Panc1 (cell line): Measurements from ENCODE around the gene RICTOR. TPM values are rescaled to one million over a fixed set of nuclear protein-coding genes. Genes with fewer than 3 reads are reported as not detected.

Experiments
- ATAC-seq: fragments of 200-7000 bp; cut with Tn5 transposase; 2 replicates; pipeline ENCODE4 v1.9.1; 2020; ENCODE audit warnings: mild to moderate bottlenecking, moderate library complexity
- BruUV-seq: library from RNA; stranded (reverse); fragments of 400-500 nt; replicated peaks from 2 replicates; lab custom pipeline; 2021; lab: Mats Ljungman, UMichigan
- CTCF ChIA-PET: fragments of 300-600 bp; sonication (Branson Sonifier 250); formaldehyde crosslinking; loops from one replicate; lab custom pipeline; 2022; ENCODE audit warnings: antibody characterized with exemption; lab: Charles Lee
- POLR2A ChIA-PET: fragments of 300-600 bp; sonication (Branson Sonifier 250); formaldehyde crosslinking; loops from one replicate; lab custom pipeline; 2022; ENCODE audit warnings: antibody characterized with exemption; lab: Charles Lee
- DNase-seq: peaks from one replicate; pipeline ENCODE4 v3.0.0-alpha.2; 2010; ENCODE audit warnings: low read depth, low spot score
- H3K27ac ChIP-seq: 2 replicates; pipeline ENCODE4 v1.5.1; 2011; ENCODE audit warnings: mild to moderate bottlenecking, low read length, inconsistent platforms
- H3K27me3 ChIP-seq: fragments of 200-500 bp; sonication (Bioruptor generic); 2 replicates; pipeline ENCODE4 v1.6.0; 2014; ENCODE audit warnings: low read length, inconsistent platforms; ENCODE audit not compliant: control insufficient read depth, insufficient read depth
- H3K36me3 ChIP-seq: fragments of 200-500 bp; sonication (Bioruptor generic); 2 replicates; pipeline ENCODE4 v1.5.1; 2014; ENCODE audit warnings: inconsistent platforms, mild to moderate bottlenecking, low read length, moderate library complexity; ENCODE audit not compliant: control insufficient read depth, insufficient read depth
- H3K4me1 ChIP-seq: 2 replicates; pipeline ENCODE4 v1.5.1; 2011; ENCODE audit warnings: inconsistent platforms, mild to moderate bottlenecking, low read length, moderate library complexity; ENCODE audit not compliant: control insufficient read depth, insufficient read depth
- H3K4me3 ChIP-seq, 2 experiments: 2 replicates each; pipeline ENCODE4 v1.5.1; 2011 to 2012; ENCODE audit warnings: low read depth in 2 of 2, low read length in 2 of 2, mild to moderate bottlenecking in 2 of 2, inconsistent platforms in 1 of 2, moderate library complexity in 1 of 2
- H3K9me3 ChIP-seq: fragments of 200-500 bp; sonication (Bioruptor generic); 2 replicates; pipeline ENCODE4 v1.5.1; 2014; ENCODE audit warnings: low read depth, mild to moderate bottlenecking, inconsistent platforms, low read length, moderate library complexity; ENCODE audit not compliant: control insufficient read depth, insufficient read depth
- CTCF ChIP-seq: fragments of 450-650 bp; IDR thresholded peaks from 2 replicates; pipeline ENCODE4 v1.5.1; 2017; ENCODE audit warnings: mild to moderate bottlenecking
- POLR2AphosphoS5 ChIP-seq: IDR thresholded peaks from 2 replicates; pipeline ENCODE4 v1.6.1; 2012; ENCODE audit warnings: mild to moderate bottlenecking, low read depth, low read length, moderate library complexity
- SIN3A ChIP-seq: IDR thresholded peaks from 2 replicates; pipeline ENCODE4 v1.6.1; 2012; ENCODE audit warnings: low read depth, mild to moderate bottlenecking, low read length, moderate library complexity, borderline replicate concordance; ENCODE audit not compliant: insufficient read depth
- TCF7L2 ChIP-seq: IDR thresholded peaks from 2 replicates; pipeline ENCODE4 v1.6.1; 2011; ENCODE audit warnings: mild to moderate bottlenecking, low read depth, low read length, inconsistent platforms
- in situ Hi-C: cut with HindIII; loops from 2 replicates; pipeline ENCODE4 v1.10.0; 2016; ENCODE audit warnings: low sequenced_read_pairs, low pct_unique_long_range_greater_than_20kb
- intact Hi-C: fragments of 100-400 bp; cut with micrococcal nuclease; formaldehyde crosslinking; loops from one replicate; pipeline ENCODE4 v1.10.0; 2022; ENCODE audit not compliant: unreplicated experiment
- total RNA-seq: library from RNA; stranded (reverse); gene quantifications from one replicate; pipeline ENCODE4 v1.2.1, GENCODE V29; 2021; ENCODE audit not compliant: unreplicated experiment
- TF ChIP-seq, protein P1 (sequence below), 2 experiments: IDR thresholded peaks; 2 replicates each; pipeline ENCODE4 v1.6.1; 2011 to 2012; ENCODE audit warnings: low read depth in 2 of 2, control low read depth in 1 of 2, low read length in 1 of 2, mild to moderate bottlenecking in 1 of 2, moderate library complexity in 1 of 2; ENCODE audit not compliant: insufficient read depth in 1 of 2

RICTOR gene
- total RNA-seq, 1 experiment from 2014 or later: 21.3 TPM

DNA sequence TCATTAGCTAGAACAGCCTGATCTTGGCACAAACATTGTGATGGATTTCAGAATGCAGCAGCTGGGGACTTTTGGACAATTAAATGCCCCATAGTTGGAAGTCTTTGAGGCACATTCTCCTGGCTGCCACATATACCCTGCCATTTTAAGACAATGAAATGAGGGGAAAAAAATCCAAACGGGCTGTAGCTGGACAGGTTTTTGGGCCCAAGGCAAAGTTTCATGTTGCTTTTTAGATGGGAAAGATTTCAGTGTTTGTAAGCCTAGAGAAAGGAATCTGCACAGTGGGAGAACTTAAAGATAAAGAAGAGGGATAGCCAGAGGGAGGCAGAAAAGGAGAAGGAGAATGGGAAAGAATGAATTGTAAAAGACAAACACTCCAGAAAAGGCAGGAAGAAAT, 30.0 kb upstream of the RICTOR start:
- POLR2A ChIA-PET: no interaction called here

GRCh38 chr5:39102684-39103155, 28.5 kb upstream of the RICTOR start:
- BruUV-seq: no TSS peak
- ATAC-seq: peak; percentile 49; the same call in 1 of the 2 replicates
- no peak for TF ChIP-seq SIN3A
- TF ChIP-seq, protein P1, sequence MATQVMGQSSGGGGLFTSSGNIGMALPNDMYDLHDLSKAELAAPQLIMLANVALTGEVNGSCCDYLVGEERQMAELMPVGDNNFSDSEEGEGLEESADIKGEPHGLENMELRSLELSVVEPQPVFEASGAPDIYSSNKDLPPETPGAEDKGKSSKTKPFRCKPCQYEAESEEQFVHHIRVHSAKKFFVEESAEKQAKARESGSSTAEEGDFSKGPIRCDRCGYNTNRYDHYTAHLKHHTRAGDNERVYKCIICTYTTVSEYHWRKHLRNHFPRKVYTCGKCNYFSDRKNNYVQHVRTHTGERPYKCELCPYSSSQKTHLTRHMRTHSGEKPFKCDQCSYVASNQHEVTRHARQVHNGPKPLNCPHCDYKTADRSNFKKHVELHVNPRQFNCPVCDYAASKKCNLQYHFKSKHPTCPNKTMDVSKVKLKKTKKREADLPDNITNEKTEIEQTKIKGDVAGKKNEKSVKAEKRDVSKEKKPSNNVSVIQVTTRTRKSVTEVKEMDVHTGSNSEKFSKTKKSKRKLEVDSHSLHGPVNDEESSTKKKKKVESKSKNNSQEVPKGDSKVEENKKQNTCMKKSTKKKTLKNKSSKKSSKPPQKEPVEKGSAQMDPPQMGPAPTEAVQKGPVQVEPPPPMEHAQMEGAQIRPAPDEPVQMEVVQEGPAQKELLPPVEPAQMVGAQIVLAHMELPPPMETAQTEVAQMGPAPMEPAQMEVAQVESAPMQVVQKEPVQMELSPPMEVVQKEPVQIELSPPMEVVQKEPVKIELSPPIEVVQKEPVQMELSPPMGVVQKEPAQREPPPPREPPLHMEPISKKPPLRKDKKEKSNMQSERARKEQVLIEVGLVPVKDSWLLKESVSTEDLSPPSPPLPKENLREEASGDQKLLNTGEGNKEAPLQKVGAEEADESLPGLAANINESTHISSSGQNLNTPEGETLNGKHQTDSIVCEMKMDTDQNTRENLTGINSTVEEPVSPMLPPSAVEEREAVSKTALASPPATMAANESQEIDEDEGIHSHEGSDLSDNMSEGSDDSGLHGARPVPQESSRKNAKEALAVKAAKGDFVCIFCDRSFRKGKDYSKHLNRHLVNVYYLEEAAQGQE (IDR thresholded peaks at IDR 0.05; ENCODE audit: insufficient read depth in 1 of 2, low read depth in 2 of 2, low read length in 1 of 2): no peak
- TF ChIP-seq CTCF: no peak
- no peak for TF ChIP-seq TCF7L2
- TF ChIP-seq POLR2AphosphoS5: no peak
- no peaks in the 10 kb centered on the region for H3K36me3 ChIP-seq
- no peak overlapping the region for H3K27ac ChIP-seq
- CTCF ChIA-PET: no interaction called here
- in situ Hi-C loops: no loop called here
- POLR2A ChIA-PET: no interaction called here
- no peaks in the 10 kb centered on the region for H3K27me3 ChIP-seq
- H3K4me3 ChIP-seq: no peak overlapping the region
- H3K9me3 ChIP-seq: no peaks in the 10 kb centered on the region
- intact Hi-C loops: no loop called here
- no peaks in the 10 kb centered on the region for H3K4me1 ChIP-seq
- peak; percentile 90 for DNase-seq

More for the DNA sequence above, 30.0 kb upstream of the RICTOR start:
- Histone ChIP-seq H3K9me3 (no peaks in the 10 kb centered on the region), H3K36me3 (no peaks in the 10 kb centered on the region), H3K4me3 (no peak overlapping the region), H3K27me3 (no peaks in the 10 kb centered on the region), H3K27ac (no peak overlapping the region), H3K4me1 (no peaks in the 10 kb centered on the region)
- BruUV-seq: no TSS peak
- CTCF ChIA-PET: no interaction called here
- DNase-seq (no peak), ATAC-seq (no peak)
- intact Hi-C loops: no loop called here
- in situ Hi-C loops: no loop called here
- TF ChIP-seq CTCF (no peak), TCF7L2 (no peak), SIN3A (no peak), POLR2AphosphoS5 (no peak)
- TF ChIP-seq, protein P1 (IDR thresholded peaks at IDR 0.05; ENCODE audit: insufficient read depth in 1 of 2, low read depth in 2 of 2, low read length in 1 of 2): no peak
